NCI-H524 treated with DMSO at 0.1 percent for 48 hours (cell line): ENCODE data around the gene ATP8B4.

Experiments used
- DNase-seq: peaks from one replicate; lab custom pipeline; 2025; lab: John Stamatoyannopoulos, UW

The ATP8B4 gene

DNA sequence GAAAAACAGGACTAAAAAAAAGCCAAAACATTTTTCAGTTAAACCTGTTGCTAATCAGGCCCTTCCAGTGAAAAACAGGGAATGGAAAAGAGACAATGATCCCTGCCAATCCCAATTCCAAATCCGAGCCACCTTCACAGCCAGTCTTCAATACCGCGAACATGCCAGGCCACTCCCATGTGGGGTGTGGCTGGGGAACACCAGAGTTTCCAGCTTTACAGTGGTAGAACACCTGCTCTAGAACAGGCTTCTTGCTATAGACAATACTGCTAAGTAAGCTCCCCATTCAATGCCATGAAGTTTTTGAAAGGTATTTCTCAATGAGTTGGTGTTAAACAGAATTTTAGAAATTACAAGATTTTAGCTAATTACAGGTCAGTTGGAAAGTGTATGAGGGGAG is 228.3 kb downstream of the ATP8B4 start:
- DNase-seq = no peak

DNA sequence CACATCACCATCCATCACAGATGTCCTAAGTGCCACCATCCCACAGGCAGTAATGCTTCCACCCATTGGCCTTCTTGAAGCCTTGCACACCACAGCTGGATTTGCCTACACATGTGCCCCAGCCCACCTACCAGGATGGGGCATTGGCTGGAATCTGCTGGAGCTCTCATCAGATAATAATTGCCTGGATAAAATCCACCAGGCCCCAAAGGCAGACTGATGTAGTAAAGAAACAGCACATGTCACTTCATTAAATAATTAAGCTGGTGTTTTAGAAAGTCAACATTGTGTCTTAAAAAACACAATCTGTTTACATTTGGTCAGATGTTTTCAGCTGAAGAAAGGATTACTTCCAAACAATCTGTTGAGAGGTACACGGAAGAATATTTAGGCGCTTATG is 229.5 kb downstream of the ATP8B4 start:
- DNase-seq = no peak

GRCh38 chr15:49888734-49889133 is 230.3 kb downstream of the ATP8B4 start:
- DNase-seq = no peak

DNA sequence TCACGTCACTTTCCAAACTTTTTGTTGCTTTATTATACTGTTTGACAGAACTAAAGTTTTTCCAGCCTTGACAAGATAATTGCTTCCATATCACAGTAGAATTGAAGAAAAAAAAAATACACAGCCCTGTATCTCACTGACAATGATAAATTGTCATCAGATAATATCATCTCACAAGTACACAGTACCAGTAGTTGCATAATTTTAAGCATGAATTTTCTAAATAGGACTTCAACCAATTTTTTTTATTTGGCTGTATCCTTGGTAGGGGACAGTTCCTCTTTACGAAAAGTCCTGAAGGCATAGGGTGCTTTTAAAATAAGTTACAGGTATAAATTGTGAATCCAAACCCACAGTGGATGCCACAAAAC is 230.7 kb downstream of the ATP8B4 start:
- no peak for DNase-seq

GRCh38 chr15:49887659-49888322 is 231.2 kb downstream of the ATP8B4 start:
- no peak for DNase-seq

DNA sequence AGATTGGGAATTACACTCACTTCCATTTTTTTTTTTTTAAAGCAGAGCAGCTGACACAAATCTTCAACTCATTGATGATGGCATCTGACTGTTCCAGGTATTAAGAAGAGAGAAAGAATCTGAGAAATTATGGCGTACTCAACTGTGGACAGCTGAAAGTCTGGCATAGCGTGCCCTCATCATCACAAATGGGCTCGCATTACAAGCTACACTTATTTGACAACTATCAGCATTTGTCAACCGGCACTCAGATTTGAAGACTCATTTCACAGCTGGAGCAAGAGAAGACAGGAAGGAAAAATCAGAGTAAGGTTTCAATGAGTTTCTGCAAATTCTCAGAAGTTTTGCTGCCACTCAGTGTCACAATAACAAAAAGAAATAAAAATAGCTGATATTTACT is 235.9 kb downstream of the ATP8B4 start:
- no peak for DNase-seq

GRCh38 chr15:49881866-49882265 is 237.2 kb downstream of the ATP8B4 start:
- DNase-seq = no peak

- DNase-seq = no peak
Observed at GRCh38 chr15:49881433-49881832, 237.6 kb downstream of the ATP8B4 start.

DNA sequence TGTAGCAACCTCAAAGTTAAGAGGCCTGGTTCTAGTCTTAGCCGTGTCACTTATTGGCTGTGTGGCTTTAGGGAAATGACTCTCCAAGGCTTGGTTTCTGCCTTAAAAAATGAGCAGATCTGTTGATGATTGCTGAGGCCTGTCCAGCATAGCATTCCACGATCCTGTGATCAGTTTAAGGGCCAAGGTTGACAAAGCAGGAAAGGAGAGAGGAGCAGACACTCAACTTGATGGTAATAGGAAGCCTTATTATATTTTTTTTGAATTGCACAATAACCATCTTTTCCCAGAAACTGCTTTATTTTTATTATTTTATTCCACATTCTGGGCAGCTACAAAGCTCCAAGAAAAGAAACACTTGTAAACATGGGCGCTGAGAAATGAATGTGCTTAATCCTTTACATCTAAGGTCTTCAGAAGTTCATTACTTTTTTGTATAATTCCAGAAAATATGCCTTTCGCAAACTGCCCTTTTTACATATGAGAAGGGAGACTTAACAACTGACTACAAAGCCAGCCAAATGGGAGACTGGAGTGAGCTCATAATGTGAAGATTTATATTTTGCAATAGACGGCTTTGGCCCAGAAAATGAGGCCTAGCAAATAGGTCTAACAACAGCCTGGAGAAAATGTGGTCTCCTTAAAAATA is 241.0 kb downstream of the ATP8B4 start:
- DNase-seq = no peak

- no peak for DNase-seq
Observed at GRCh38 chr15:49877117-49877872, 241.7 kb downstream of the ATP8B4 start.

GRCh38 chr15:49876401-49877038 is 242.5 kb downstream of the ATP8B4 start:
- DNase-seq = no peak

- DNase-seq = no peak
Observed at GRCh38 chr15:49875392-49875791, 243.6 kb downstream of the ATP8B4 start.

DNA sequence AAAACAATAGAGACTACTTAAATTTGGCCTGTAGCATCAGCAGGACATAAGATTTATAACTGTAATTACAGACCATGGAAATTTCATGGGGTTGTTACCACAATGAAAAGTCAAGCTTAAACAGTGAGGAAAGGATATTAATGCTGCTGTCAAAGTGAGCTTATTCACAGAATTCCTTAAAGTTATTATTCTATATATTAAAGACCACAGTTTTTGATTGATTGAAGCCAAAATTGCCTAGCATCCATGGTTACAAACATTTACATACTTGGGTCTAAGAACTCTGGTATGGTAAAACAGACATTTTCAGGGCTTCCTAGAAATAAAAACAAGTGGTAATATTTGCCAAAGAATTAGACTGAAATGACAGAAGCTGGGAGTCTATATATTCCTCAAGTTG is 248.6 kb downstream of the ATP8B4 start:
- no peak for DNase-seq

DNA sequence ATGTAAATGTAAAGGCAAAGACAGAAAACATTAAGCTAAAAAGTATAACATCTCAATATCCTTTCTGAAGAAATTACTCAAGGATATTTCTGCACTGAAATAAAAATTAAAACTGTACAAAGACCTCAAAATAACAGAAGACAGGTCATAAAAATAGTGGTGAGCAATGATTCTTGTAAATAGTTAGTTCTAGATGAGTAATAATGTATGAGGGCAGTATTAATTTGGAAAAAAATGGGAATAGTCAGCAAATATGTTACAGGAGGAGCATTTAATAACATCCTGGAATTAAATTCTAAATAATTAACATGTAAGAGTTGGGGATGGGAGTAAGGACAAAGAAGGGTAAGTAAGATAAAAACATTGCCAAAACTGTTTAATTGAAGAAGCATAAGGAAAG is 250.7 kb downstream of the ATP8B4 start:
- no peak for DNase-seq

DNA sequence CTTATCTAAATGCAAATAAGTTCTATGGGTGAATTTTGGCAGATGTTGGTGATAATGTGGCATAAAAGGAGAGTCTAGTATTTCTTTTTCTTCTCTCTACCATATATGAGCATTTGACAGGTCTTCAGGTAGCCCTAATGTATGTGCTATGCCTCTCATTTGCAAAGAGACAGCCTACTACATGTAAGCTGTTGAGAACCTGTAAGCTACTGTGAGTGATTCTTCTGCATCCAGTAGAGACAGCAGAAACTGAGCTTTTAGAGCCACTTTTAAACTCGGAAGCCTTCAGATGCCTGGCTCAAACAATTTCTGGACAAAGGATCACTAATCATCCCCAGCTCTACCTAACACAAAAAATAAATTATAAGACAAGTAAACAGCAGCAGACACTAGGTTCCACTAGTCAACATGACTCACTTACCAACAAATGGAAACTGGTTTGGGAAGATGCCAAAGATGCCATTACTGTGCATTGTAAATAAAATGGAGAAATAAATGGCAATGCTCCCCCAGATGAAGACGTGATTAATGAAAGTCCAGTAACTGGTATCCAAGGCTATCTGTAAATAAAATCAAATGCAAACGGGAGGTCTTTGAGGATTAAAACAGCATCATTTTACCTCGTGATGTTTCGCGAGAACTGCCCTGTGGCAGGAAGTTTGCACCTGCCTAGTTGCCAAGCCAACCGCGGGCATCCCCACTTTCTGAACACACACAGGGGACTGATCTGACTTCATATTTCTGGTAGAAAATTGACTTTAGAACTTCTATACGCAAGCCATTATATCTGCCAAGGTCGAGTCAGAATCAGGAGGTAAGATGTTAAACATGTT is 252.9 kb downstream of the ATP8B4 start:
- no peak for DNase-seq

GRCh38 chr15:49864251-49864650 is 254.8 kb downstream of the ATP8B4 start:
- DNase-seq = no peak

DNA sequence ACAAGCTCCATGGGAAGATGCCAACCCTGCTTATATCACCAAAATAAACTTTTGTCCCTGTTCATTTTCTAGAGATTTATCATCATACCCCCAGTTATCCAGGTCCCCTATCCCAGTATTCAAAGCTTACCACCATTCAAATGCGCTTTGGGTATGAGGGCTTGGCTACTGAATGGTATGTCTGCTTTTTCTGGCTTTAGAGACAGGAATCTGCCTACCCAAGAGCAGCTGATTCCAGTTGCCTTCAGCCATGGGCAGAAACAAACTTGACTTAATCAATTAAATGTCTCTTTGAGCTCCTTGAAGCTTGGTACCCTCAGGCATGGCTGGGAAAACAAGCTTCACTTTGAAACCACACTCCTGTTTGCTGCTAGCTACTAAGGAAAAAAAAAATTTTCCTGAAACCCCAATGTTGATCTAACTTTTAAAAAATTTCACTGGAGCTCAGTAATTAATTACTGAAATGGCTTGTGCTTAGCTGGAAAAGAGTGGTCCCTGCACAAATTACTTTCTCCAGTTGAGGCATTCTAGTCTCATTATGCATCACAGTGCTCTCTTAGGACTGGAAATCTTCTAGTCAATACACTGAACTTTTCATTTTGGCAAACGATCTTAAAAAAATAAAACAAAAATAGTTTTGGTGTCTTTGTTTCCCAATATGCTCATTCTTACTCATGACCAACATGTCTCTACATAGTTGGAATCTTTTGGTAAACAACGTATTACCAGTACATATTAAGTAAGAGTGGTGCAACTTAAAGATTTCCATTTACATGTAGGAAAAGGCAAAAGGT is 255.4 kb downstream of the ATP8B4 start:
- no peak for DNase-seq

- DNase-seq = no peak
Observed at GRCh38 chr15:49860101-49860500, 258.9 kb downstream of the ATP8B4 start.

- DNase-seq = no peak
Observed at GRCh38 chr15:49857496-49858475, 261.2 kb downstream of the ATP8B4 start.
